Hepatic stellate cell (primary cell): ENCODE measurements around the gene ENTREP3.

ENCODE experiments used
- DNase-seq: peaks from one replicate; pipeline ENCODE4 v3.0.0; 2011; ENCODE audit warnings: low spot score

ENTREP3 gene

DNA sequence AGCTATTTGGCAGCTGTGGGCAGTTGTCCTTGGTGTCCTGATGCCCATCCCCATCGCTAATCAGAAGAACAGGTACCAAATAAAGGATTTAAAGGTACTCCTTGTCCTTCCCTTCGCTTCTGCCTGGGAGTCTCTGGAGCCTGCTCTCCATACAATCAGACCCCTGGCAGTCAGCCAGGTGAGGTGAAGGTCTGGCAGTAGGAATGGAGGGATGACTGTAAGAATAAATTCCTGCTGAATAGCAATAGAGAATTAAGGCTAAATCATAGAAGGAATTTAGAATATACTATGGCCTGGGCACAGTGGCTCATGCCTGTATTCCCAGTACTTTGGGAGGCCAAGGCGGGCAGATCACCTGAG is 56.8 kb downstream of the ENTREP3 start:
- DNase-seq = no peak

DNA sequence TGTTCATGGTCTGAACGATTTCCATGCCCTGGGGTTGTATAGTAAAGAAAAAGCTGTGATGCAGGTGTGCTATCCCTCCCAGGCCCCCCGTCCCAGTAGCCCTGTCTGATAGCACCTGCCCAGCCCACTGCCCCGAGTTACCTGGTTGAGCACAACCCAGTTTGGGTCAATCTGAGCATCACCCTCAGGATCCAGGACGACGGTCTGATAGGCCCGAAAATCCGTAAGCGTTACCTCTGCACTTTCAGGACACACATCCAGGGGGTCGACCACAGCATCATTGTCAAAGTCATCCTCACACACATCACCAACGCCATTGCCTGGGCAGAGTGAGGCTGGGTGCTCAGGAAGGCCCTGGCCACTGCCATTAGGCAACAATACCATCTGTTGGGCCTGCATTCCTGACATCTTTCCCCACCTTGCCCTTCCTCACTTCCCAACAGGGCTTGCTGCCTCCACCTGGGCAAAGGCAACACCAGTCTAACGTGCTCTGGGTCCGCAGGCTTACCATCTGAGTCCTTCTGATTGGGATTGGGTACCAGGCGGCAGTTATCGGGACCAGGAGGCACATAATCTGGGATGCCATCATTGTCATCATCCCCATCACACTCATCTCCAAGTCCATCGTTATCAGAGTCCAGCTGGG is 57.3 kb downstream of the ENTREP3 start:
- DNase-seq = no peak
